HEK293 (cell line): ENCODE results near the gene CASZ1.

Source experiments
- CTCF ChIA-PET: fragments of 350-600 bp; formaldehyde crosslinking; extraction: SDS; loops from one replicate; lab custom pipeline; 2021; ENCODE audit warnings: antibody characterized with exemption; lab: Yijun Ruan, JAX
- POLR2A ChIA-PET: fragments of 300-600 bp; formaldehyde crosslinking; extraction: SDS; loops from one replicate; lab custom pipeline; 2020; ENCODE audit warnings: antibody characterized with exemption, inconsistent platforms; lab: Yijun Ruan, JAX
- H3K27ac ChIP-seq: fragments of 200-500 bp; sonication (Bioruptor generic); 2 replicates; pipeline ENCODE4 v1.5.1; 2014; ENCODE audit warnings: low read depth, low read length, control low read depth, inconsistent platforms; ENCODE audit errors: extremely low read depth
- H3K36me3 ChIP-seq, 2 experiments: fragments of 200-500 bp in 1 of 2; sonication (Bioruptor generic) in 1 of 2; 1 replicate in 1 of 2; 2 replicates in 1 of 2; pipeline ENCODE4 v1.5.1; 2014 to 2017; ENCODE audit warnings: inconsistent platforms in 2 of 2, low read length in 2 of 2; ENCODE audit not compliant: control insufficient read depth in 2 of 2, insufficient read depth in 1 of 2
- H3K4me1 ChIP-seq: fragments of 200-500 bp; sonication (Bioruptor generic); 2 replicates; pipeline ENCODE4 v1.5.1; 2014; ENCODE audit warnings: mild to moderate bottlenecking, low read length, inconsistent platforms; ENCODE audit not compliant: control insufficient read depth, insufficient read depth
- H3K4me3 ChIP-seq: 2 replicates; pipeline ENCODE4 v1.5.1; 2011; ENCODE audit warnings: low read depth, mild to moderate bottlenecking, control low read depth, low read length, moderate library complexity
- H3K9me3 ChIP-seq: fragments of 200-500 bp; sonication (Bioruptor generic); 2 replicates; pipeline ENCODE4 v1.5.1; 2014; ENCODE audit warnings: low read depth, low read length, inconsistent platforms; ENCODE audit not compliant: control insufficient read depth, insufficient read depth
- CTCF ChIP-seq: fragments of 450-650 bp; formaldehyde crosslinking; IDR thresholded peaks from 2 replicates; pipeline ENCODE4 v1.5.1; 2016; ENCODE audit warnings: missing biosample characterization, missing genetic modification characterization
- GLIS1 ChIP-seq: fragments of 450-650 bp; formaldehyde crosslinking; IDR thresholded peaks from 2 replicates; pipeline ENCODE4 v1.5.1; 2016; ENCODE audit warnings: missing biosample characterization, missing genetic modification characterization
- HOXA7 ChIP-seq: sonication (generic); formaldehyde crosslinking; IDR thresholded peaks from 2 replicates; pipeline ENCODE4 v1.8.1; 2022; ENCODE audit warnings: missing genetic modification reagents, borderline replicate concordance
- KLF16 ChIP-seq: fragments of 450-650 bp; formaldehyde crosslinking; IDR thresholded peaks from 2 replicates; pipeline ENCODE4 v1.5.1; 2017; ENCODE audit warnings: missing biosample characterization, missing genetic modification characterization
- KLF9 ChIP-seq: fragments of 450-650 bp; formaldehyde crosslinking; IDR thresholded peaks from 2 replicates; pipeline ENCODE4 v1.5.1; 2016; ENCODE audit warnings: missing biosample characterization, missing genetic modification characterization, low read depth
- PRDM6 ChIP-seq: fragments of 450-650 bp; formaldehyde crosslinking; IDR thresholded peaks from 2 replicates; pipeline ENCODE4 v1.5.1; 2017; ENCODE audit warnings: missing biosample characterization, missing genetic modification characterization
- SCRT2 ChIP-seq: fragments of 450-650 bp; formaldehyde crosslinking; IDR thresholded peaks from 2 replicates; pipeline ENCODE4 v1.5.1; 2016; ENCODE audit warnings: missing biosample characterization, missing genetic modification characterization
- ZFHX2 ChIP-seq: fragments of 450-650 bp; formaldehyde crosslinking; conservative IDR thresholded peaks from 2 replicates; pipeline ENCODE4 v1.5.1; 2016; ENCODE audit warnings: missing biosample characterization, missing genetic modification characterization
- ZIC2 ChIP-seq: fragments of 450-650 bp; formaldehyde crosslinking; IDR thresholded peaks from 2 replicates; pipeline ENCODE4 v1.5.1; 2016; ENCODE audit warnings: missing biosample characterization, missing genetic modification characterization
- ZNF133 ChIP-seq: fragments of 450-650 bp; formaldehyde crosslinking; IDR thresholded peaks from 2 replicates; pipeline ENCODE4 v1.5.1; 2016; ENCODE audit warnings: missing biosample characterization, missing genetic modification characterization
- ZNF140 ChIP-seq: fragments of 450-650 bp; formaldehyde crosslinking; IDR thresholded peaks from 2 replicates; pipeline ENCODE4 v1.5.1; 2016; ENCODE audit warnings: missing biosample characterization, missing genetic modification characterization
- ZNF157 ChIP-seq: fragments of 450-650 bp; formaldehyde crosslinking; IDR thresholded peaks from 2 replicates; pipeline ENCODE4 v1.5.1; 2016; ENCODE audit warnings: missing biosample characterization, missing genetic modification characterization
- ZNF214 ChIP-seq: fragments of 450-650 bp; formaldehyde crosslinking; IDR thresholded peaks from 2 replicates; pipeline ENCODE4 v1.5.1; 2017; ENCODE audit warnings: missing biosample characterization, mild to moderate bottlenecking, missing genetic modification characterization, borderline replicate concordance
- ZNF23 ChIP-seq: fragments of 450-650 bp; formaldehyde crosslinking; IDR thresholded peaks from 2 replicates; pipeline ENCODE4 v1.5.1; 2016; ENCODE audit warnings: missing biosample characterization, missing genetic modification characterization, borderline replicate concordance
- ZNF24 ChIP-seq: fragments of 450-650 bp; formaldehyde crosslinking; IDR thresholded peaks from 2 replicates; pipeline ENCODE4 v1.5.1; 2016; ENCODE audit warnings: missing biosample characterization, missing genetic modification characterization
- ZNF248 ChIP-seq: fragments of 450-650 bp; formaldehyde crosslinking; IDR thresholded peaks from 2 replicates; pipeline ENCODE4 v1.5.1; 2017; ENCODE audit warnings: missing biosample characterization, missing genetic modification characterization
- ZNF292 ChIP-seq: fragments of 450-650 bp; formaldehyde crosslinking; IDR thresholded peaks from 2 replicates; pipeline ENCODE4 v1.5.1; 2016; ENCODE audit warnings: low read depth, missing biosample characterization, missing genetic modification characterization, borderline replicate concordance
- ZNF341 ChIP-seq: fragments of 450-650 bp; formaldehyde crosslinking; IDR thresholded peaks from 2 replicates; pipeline ENCODE4; 2016; ENCODE audit warnings: low read depth, missing biosample characterization, missing genetic modification characterization
- ZNF366 ChIP-seq: fragments of 450-650 bp; formaldehyde crosslinking; conservative IDR thresholded peaks from 2 replicates; pipeline ENCODE4 v1.5.1; 2016; ENCODE audit warnings: missing biosample characterization, missing genetic modification characterization
- ZNF416 ChIP-seq: fragments of 450-650 bp; formaldehyde crosslinking; IDR thresholded peaks from 2 replicates; pipeline ENCODE4 v1.5.1; 2016; ENCODE audit warnings: missing biosample characterization, missing genetic modification characterization
- ZNF426 ChIP-seq: fragments of 450-650 bp; formaldehyde crosslinking; IDR thresholded peaks from 2 replicates; pipeline ENCODE4 v1.5.1; 2017; ENCODE audit warnings: missing biosample characterization, missing genetic modification characterization, mild to moderate bottlenecking, inconsistent platforms, moderate library complexity
- ZNF544 ChIP-seq: fragments of 450-650 bp; formaldehyde crosslinking; IDR thresholded peaks from 2 replicates; pipeline ENCODE4 v1.5.0; 2017; ENCODE audit warnings: missing biosample characterization, missing genetic modification characterization
- ZNF555 ChIP-seq: fragments of 450-650 bp; formaldehyde crosslinking; conservative IDR thresholded peaks from 2 replicates; pipeline ENCODE4 v1.5.1; 2017; ENCODE audit warnings: missing biosample characterization, mild to moderate bottlenecking, missing genetic modification characterization, inconsistent platforms
- ZNF654 ChIP-seq: fragments of 450-650 bp; formaldehyde crosslinking; IDR thresholded peaks from 2 replicates; pipeline ENCODE4 v1.5.1; 2016; ENCODE audit warnings: low read depth, missing biosample characterization, missing genetic modification characterization
- ZNF664 ChIP-seq: fragments of 450-650 bp; formaldehyde crosslinking; IDR thresholded peaks from 2 replicates; pipeline ENCODE4 v1.5.1; 2016; ENCODE audit warnings: missing biosample characterization, missing genetic modification characterization
- ZNF785 ChIP-seq: fragments of 450-650 bp; formaldehyde crosslinking; IDR thresholded peaks from 2 replicates; pipeline ENCODE4 v1.5.1; 2016; ENCODE audit warnings: missing biosample characterization, missing genetic modification characterization
- TF ChIP-seq, protein P1 (sequence below): fragments of 450-650 bp; IDR thresholded peaks from 2 replicates; pipeline ENCODE4 v1.5.1; 2018; ENCODE audit warnings: missing biosample characterization, mild to moderate bottlenecking, missing genetic modification characterization
- TF ChIP-seq, protein P2 (sequence below): fragments of 450-650 bp; formaldehyde crosslinking; IDR thresholded peaks from 2 replicates; pipeline ENCODE4 v1.5.1; 2016; ENCODE audit warnings: missing biosample characterization, missing genetic modification characterization
- TF ChIP-seq, protein P3 (sequence below): fragments of 450-650 bp; formaldehyde crosslinking; IDR thresholded peaks from 2 replicates; pipeline ENCODE4 v1.5.1; 2016; ENCODE audit warnings: missing biosample characterization, missing genetic modification characterization

CASZ1 gene

GRCh38 chr1:10716840-10717239 is 79.6 kb downstream of the CASZ1 start:
- Histone ChIP-seq H3K27ac (no peak overlapping the region), H3K36me3 (no peaks in the 10 kb centered on the region)
- TF ChIP-seq ZFHX2 (tag by site-specific recombination): no peak
- no peak for TF ChIP-seq ZNF416 (tag by site-specific recombination)
- TF ChIP-seq ZNF157 (tag by site-specific recombination): no peak
- TF ChIP-seq ZNF664 (tag by site-specific recombination): no peak
- no peak for TF ChIP-seq ZNF214
- TF ChIP-seq PRDM6 (tag by site-specific recombination): no peak
- no peak for TF ChIP-seq ZNF785 (tag by site-specific recombination)
- no peak for TF ChIP-seq ZNF140 (tag by site-specific recombination)
- TF ChIP-seq ZNF341 (tag by site-specific recombination): no peak
- no peak for TF ChIP-seq ZNF426
- no peak for TF ChIP-seq SCRT2
- TF ChIP-seq ZNF654: no peak
- no peak for TF ChIP-seq ZNF133 (tag by site-specific recombination)
- no peak for TF ChIP-seq KLF9 (tag by site-specific recombination)
- TF ChIP-seq, protein P1, sequence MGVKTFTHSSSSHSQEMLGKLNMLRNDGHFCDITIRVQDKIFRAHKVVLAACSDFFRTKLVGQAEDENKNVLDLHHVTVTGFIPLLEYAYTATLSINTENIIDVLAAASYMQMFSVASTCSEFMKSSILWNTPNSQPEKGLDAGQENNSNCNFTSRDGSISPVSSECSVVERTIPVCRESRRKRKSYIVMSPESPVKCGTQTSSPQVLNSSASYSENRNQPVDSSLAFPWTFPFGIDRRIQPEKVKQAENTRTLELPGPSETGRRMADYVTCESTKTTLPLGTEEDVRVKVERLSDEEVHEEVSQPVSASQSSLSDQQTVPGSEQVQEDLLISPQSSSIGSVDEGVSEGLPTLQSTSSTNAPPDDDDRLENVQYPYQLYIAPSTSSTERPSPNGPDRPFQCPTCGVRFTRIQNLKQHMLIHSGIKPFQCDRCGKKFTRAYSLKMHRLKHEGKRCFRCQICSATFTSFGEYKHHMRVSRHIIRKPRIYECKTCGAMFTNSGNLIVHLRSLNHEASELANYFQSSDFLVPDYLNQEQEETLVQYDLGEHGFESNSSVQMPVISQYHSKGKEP (tag by site-specific recombination): no peak
- TF ChIP-seq ZNF292: no peak
- TF ChIP-seq KLF16: no peak
- no peak for TF ChIP-seq ZNF24 (tag by site-specific recombination)
- TF ChIP-seq, protein P2, sequence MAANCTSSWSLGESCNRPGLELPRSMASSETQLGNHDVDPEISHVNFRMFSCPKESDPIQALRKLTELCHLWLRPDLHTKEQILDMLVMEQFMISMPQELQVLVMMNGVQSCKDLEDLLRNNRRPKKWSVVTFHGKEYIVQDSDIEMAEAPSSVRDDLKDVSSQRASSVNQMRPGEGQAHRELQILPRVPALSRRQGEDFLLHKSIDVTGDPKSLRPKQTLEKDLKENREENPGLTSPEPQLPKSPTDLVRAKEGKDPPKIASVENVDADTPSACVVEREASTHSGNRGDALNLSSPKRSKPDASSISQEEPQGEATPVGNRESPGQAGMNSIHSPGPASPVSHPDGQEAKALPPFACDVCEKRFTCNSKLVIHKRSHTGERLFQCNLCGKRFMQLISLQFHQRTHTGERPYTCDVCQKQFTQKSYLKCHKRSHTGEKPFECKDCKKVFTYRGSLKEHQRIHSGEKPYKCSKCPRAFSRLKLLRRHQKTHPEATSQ (tag by site-specific recombination): no peak
- TF ChIP-seq, all 188 proteins: peak for 0
- POLR2A ChIA-PET: no interaction called here
- Histone ChIP-seq H3K4me3 (no peak overlapping the region), H3K4me1 (no peaks in the 10 kb centered on the region), H3K9me3 (no peaks in the 10 kb centered on the region)
- CTCF ChIA-PET: no interaction called here

GRCh38 chr1:10714337-10715114 is 81.9 kb downstream of the CASZ1 start:
- Histone ChIP-seq H3K27ac (no peak overlapping the region), H3K4me1 (no peaks in the 10 kb centered on the region), H3K36me3 (no peaks in the 10 kb centered on the region), H3K4me3 (no peak overlapping the region), H3K9me3 (no peaks in the 10 kb centered on the region)
- POLR2A ChIA-PET: no interaction called here
- CTCF ChIA-PET: interaction anchor here (0.6 to 1.1 kb wide), 3 partner anchors 23 to 170 kb away, joined by 3 to 5 read pairs (median 3); no protein-coding TSS in a partner anchor
- TF ChIP-seq ZNF248 (tag by site-specific recombination): no peak
- TF ChIP-seq KLF9 (tag by site-specific recombination): no peak
- TF ChIP-seq, protein P3, sequence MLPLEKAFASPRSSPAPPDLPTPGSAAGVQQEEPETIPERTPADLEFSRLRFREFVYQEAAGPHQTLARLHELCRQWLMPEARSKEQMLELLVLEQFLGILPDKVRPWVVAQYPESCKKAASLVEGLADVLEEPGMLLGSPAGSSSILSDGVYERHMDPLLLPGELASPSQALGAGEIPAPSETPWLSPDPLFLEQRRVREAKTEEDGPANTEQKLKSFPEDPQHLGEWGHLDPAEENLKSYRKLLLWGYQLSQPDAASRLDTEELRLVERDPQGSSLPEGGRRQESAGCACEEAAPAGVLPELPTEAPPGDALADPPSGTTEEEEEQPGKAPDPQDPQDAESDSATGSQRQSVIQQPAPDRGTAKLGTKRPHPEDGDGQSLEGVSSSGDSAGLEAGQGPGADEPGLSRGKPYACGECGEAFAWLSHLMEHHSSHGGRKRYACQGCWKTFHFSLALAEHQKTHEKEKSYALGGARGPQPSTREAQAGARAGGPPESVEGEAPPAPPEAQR (tag by site-specific recombination): no peak
- TF ChIP-seq HOXA7 (CRISPR knock-in tag): no peak
- no peak for TF ChIP-seq ZNF23 (tag by site-specific recombination)
- TF ChIP-seq GLIS1: peak; percentile 15; the same call in 1 of the 2 replicates
- TF ChIP-seq ZNF544 (tag by site-specific recombination): no peak
- TF ChIP-seq ZIC2 (tag by site-specific recombination): peak; percentile 82
- no peak for TF ChIP-seq ZNF555
- 0 out of 2 replicates have a peak, but pooled peaks have one; percentile 33 for TF ChIP-seq ZNF366 (tag by site-specific recombination)
- no peak for TF ChIP-seq CTCF (tag by site-specific recombination)
